Activated CD4-positive, alpha-beta T cell treated with anti-CD3 and anti-CD28 coated beads, Interleukin-2, amount 50 U/mL, for 4 hours (primary cell): Measurements from ENCODE around the gene ARFRP1.

Experiments
- DNase-seq, 2 experiments: peaks; one replicate each; pipeline ENCODE4 v3.0.0-alpha.2; 2020

Gene ARFRP1

DNA sequence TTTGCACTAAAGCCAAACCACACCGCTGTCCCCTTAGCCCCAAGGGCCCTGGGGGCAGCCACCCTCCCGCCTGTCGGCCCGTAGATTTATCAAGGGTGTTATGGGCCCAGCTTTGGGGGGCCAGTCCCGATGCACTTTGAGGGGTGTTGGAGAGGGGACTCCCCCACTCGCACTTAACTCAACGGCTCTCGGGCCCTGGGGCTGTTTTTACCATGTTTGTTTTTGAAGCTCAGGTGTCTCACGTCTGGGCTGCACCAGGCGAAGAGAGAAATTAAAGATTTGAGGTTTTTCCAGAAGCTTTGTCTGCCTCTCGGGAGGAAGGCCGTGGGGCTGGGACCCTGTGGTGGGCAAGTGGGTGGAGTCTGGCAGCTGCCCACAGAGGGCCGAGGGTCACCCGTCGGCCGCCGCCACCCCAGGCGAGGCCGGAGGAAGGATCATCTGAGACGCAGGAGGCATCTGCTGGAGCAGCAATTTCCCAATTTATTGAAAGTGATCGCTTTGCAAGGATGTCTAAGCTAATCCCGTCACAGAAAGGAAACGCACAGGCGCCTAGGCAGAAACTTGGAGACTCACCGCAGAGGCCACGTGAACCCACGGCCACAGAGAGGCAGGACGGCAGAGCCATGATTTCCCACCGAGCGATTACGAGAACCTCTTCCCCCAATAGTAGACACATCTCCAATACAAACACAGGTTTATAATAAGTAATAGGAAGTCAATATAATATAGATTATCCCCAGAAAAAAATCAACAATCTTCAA is 35.6 kb upstream of the ARFRP1 start:
- no peak for DNase-seq

DNA sequence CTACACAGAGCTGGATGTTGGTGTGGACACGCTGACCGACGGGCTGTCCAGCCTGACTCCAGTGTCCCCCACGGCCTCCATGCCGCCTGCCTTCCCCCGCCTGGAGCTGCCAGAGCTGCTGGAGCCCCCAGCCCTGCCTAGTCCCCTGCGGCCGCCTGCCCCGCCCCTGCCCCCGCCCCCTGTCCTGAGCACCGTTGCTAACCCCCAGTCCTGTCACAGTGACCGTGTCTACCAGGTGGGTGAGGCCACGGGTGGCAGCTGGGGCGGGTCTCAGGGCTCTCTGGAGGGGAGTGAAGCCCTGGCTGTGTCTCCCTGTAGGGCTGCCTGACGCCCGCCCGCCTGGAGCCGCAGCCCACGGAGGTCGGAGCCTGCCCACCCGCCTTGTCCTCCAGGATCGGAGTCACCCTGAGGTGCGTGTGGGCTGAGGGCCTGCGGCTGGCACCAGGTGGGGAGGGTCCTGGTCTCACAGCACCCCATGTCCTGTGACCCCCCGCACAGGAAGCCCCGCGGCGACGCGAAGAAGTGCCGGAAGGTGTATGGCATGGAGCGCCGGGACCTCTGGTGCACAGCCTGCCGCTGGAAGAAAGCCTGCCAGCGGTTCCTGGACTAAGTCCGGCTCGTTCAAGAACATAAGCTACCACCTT is 34.7 kb upstream of the ARFRP1 start:
- no peak for DNase-seq

DNA sequence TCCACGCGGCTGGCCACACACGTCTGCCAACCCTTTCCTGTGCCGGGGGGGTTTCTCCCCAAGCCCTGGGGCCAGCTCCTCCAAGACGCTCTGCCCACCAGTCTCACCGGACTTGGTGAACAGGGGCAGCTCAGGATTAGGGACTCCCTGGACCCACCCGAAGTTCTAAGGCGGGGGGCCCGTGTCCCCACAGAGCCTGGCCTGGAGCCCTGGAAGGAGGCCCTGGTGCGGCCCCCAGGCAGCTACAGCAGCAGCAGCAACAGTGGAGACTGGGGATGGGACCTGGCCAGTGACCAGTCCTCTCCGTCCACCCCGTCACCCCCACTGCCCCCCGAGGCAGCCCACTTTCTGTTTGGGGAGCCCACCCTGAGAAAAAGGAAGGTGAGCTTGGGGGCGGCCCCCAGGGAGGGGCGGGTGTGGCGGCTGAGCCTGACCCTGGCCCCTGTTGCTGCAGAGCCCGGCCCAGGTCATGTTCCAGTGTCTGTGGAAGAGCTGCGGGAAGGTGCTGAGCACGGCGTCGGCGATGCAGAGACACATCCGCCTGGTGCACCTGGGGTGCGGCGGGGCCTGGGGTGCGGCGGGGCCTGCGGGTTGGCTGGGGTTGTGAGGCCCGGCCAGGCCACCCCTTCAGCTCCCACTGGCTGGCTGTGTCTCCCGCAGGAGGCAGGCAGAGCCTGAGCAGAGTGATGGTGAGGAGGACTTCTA is 34.1 kb upstream of the ARFRP1 start:
- no peak for DNase-seq

DNA sequence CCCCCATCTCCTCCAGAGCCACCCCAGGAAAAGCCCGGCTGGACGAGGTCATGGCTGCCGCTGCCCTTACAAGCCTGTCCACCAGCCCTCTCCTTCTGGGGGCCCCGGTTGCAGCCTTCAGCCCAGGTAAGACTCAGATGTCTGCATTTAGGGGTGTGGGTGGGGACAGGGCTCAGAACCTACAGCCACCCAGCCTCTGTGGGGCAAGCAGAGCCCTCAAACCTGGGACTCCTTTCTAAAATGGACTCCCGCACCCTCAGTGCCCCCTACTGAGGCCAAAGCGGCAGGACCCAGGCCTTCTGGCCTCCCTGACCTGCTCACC is 33.5 kb upstream of the ARFRP1 start:
- no peak for DNase-seq

DNA sequence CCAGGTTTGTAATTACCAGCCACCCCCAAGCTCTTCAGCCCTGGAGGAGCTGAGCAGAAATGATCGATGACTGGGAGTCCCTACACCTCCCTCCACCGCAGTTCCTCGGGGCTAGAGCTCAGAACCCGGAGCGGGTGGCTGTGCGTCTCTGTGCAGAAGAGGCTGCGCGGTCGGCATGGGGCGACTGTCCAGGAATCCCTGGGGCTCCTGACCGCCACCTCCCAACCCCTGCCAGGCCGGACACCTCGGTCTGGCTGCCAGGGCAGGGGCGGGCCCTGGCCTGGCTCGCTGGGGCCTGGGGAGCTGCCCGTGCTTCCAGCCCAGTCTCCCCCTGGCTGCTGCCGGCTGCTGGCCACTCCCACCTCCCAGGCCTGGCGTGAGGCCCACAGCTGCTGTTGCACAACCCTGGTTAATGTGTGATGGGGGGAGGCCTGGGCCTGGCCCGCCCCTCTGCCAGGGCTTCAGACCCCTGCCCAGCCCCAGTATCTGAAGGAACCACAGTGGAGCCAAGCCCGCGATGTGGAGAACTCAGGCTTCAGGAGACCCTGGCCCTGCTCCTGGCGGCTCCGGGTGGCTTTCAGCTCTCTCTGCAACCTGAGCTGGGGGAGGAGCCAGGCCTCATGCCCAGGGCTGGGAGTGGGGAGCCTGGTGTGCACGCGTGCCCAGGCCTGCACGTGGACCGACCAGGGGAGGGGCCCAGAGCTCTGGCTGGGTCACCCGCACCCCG is 33.0 kb upstream of the ARFRP1 start:
- DNase-seq, result no peak

DNA sequence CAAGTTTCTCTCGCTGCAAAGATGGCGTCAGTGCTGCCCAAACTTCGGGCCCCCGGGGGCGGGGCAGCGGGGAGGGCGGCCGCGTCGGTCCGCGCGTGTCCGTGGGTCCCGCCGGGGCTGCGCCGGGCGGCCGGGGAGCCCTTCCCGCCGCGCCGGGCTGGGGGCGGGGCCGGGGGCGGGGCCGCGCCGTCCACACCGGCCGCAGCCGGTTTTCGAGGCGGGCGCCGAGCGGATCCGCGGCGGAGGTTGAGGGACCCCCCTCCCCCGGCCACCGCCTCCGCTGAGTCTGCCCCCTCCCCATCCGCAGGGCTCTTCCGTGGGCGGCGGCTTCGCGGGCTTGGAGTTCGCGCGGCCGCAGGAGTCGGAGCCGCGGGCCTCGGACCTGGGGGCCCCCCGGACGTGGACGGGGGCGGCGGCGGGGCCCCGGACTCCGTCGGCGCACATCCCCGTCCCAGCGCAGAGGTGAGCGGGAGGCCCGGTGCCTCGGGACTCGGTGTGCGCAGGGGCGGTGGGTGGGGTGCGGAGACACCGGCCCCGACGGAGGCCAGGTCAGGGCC is 32.4 kb upstream of the ARFRP1 start:
- no peak for DNase-seq

DNA sequence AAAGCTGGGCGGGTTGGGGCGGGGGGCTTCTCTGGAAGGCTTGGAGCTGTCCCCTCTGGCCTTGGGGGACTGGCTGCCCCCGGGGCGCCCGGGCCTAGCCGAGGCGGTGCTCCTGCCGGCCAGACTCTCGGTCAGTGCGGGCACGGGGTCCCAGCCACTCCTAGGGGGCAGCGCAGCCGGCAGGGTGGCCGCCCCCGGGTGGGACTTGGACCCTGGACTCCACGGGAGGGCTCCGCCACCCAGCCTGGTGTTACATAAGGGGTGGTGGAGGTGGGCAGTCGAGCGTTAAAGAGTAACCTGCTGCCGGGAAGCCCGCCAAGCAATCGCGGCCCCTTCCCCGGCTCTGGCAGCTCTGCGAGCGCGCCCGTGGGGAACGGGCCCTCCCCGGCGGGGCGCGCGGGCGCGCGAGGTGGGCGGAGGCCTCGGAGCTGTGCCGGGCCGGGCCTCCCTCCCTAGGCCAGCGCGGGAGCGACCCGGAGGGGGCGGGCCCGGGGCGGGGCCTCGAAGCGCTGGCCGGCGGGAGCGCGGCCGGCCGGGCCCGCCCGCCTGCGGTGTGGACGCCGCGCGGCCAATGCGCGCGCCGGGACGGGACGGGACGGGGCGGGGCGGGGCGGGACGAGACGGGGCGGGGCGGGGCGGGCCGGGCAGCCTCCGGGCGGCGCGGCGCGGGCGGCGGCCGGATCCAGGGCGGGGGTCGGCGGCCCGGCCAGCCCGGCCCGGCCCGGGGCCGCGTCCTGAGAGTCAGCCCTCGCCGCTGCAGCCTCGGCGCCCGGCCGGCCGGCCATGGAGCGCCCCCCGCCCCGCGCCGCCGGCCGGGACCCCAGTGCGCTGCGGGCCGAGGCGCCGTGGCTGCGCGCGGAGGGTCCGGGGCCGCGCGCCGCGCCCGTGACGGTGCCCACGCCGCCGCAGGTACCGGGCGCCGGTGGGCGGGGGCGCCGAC is 31.6 kb upstream of the ARFRP1 start, which contains the start of gene SLC2A4RG:
Gene SLC2A4RG (plus strand): TSS at position 647 of the 940 bp plus-strand sequence. CDS start 137 bp downstream, at position 784.
- no peak for DNase-seq

DNA sequence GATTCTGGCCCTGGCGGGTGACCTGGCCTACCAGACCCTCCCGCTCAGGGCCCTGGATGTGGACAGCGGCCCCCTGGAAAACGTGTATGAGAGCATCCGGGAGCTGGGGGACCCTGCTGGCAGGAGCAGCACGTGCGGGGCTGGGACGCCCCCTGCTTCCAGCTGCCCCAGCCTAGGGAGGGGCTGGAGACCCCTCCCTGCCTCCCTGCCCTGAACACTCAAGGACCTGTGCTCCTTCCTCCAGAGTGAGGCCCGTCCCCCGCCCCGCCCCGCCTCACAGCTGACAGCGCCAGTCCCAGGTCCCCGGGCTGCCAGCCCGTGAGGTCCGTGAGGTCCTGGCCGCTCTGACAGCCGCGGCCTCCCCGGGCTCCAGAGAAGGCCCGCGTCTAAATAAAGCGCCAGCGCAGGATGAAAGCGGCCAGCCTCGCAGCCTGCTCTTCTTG is 30.9 kb upstream of the ARFRP1 start:
- no peak for DNase-seq

DNA sequence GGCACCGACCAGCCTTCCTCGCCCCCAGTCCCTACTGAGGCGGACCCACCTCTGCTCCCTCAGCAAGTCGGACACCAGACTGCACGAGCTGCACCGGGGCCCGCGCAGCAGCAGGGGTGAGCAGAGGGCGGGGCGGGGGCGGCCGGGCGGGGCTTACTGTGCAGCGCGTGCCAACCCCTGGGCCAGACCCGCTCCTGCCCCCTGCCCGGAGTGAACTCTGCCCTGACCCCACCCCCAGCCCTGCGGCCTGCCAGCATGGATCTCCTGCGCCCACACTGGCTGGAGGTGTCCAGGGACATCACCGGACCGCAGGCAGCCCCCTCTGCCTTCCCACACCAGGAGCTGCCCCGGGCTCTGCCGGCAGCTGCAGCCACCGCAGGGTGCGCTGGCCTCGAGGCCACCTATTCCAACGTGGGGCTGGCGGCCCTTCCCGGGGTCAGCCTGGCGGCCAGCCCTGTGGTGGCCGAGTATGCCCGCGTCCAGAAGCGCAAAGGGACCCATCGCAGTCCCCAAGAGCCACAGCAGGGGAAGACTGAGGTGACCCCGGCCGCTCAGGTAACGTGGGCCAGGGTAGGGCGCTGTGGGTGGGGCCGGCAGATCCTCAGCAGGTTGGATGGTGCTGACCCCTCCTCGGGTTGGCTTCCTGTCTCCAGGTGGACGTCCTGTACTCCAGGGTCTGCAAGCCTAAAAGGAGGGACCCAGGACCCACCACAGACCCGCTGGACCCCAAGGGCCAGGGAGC is 30.3 kb upstream of the ARFRP1 start:
- no peak for DNase-seq

DNA sequence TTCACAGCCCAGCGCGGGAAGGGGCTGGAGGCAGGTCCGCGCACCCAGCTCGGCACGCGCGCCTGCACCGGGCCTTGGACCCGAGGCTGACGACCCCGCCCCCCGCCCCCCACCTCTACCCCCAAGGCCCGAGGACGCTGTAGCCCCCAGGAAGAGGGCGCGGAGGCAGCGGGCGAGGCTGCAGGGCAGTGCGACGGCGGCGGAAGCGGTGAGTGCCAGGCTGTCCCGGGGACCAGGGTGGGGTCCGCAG is 29.8 kb upstream of the ARFRP1 start:
- no peak for DNase-seq

DNA sequence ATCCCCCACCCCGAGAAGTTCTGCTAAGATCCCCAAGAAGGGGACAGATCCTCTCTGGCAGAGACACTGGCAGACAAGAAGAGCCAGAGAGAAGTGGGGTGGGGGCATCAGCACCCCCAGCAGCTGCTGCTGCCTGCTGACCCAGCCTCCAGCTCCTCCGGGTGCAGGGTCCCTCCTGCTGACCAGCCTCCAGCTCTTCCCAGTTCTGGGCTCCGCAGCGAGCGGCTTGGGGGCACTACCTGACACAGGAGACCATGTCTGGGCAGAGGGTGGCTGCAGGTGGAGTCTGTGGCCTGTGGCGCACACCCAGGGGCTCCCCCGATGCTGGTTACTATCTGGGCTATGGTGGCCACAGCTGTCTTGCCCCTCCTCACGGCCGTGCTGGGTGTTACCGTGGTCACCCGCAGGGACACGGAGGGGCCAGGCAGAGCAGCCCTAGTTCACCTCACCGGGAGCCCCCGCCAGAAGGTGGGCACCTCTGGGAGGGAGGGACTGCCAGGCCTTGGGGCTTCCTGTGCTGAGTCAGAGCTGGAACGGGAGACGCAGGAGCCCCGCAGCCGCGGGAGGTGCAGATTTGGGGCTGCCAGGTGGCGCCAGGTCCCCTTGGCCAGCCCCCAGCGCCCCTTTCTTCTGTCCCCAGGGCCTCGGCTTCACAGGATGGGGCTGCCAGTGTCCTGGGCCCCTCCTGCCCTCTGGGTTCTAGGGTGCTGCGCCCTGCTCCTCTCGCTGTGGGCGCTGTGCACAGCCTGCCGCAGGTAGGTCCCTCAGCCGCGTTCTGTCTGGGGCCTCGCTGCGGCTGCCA is 29.3 kb upstream of the ARFRP1 start:
- peak; percentile 40 to 43 for DNase-seq

DNA sequence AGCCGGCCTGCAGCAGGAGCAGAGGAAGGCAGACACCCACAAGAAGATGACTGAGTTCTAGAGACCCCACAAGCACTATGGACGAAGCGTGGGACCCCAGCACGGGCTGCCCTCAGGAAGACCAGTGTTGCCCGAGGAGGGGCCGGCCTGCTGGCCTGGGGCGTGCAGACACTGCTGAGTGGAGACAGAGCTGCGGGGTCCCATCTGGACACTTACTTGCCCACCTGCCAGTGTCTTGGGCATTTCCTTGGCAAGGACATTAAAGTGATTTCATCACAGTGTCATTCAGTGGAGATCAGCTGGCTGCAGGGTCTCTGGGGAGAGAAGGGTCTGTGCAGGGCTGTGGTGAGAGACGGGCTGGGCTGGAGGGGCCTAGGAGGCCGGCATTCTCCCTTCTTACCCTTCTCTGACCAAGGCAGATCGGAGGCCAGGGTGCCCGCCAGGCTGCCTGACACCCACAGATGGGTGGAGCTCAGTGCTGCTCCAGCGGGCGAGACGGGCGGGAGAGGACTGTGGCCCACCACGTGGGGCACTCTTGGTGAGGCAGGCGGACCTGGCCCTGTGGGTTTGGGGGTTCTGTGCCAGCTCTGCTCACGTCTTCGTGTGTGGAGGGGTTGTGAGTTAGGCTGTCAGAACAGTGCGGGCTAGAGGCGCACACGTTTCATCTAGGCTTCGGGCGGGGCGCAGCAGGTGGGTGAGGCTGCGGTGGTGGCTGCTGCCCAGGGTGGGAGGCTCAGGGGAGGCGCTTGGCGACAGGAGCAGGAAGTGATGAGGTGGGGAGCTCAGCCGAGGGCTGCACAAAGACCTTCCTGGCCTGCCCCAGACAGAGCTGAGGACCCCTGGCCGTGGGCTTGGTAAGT is 28.3 kb upstream of the ARFRP1 start, which contains the start of gene LIME1:
Gene LIME1 (plus strand): TSS at position 806 of the 860 bp plus-strand sequence. CDS start 886 bp downstream, outside the sequence.
- DNase-seq, result peak; percentile 58 to 63

DNA sequence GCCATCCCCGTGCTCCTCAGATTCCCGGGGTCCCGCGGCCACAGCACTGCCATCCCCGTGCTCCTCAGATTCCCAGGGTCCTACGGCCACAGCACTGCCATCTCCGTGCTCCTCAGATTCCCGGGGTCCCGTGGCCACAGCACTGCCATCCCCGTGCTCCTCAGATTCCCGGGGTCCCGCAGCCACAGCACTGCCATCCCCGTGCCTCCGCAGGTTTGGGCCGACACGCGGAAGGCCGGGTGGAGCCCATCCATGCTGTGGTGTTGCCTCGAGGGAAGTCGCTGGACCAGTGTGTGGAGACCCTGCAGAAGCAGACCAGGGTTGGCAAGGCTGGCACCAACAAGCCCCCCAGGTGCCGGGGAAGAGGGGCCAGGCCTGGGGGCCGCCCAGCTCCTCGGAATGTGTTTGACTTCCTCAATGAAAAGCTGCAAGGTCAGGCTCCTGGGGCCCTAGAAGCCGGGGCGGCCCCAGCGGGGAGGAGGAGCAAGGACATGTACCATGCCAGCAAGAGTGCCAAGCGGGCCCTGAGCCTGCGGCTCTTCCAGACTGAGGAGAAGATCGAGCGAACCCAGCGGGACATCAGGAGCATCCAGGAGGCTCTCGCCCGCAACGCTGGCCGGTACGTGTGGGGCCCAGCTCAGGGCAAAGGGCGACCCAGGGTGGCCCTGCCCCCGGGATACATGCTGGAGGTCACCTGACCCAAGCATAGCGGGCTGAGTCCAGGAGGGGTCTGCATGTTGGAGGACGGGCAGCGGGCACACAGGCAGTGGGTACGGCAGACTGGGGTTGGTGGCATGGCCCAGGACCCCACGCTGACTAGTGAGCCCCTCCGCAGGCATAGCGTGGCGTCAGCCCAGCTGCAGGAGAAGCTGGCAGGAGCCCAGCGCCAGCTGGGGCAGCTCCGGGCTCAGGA is 27.4 kb upstream of the ARFRP1 start:
- DNase-seq, result no peak

DNA sequence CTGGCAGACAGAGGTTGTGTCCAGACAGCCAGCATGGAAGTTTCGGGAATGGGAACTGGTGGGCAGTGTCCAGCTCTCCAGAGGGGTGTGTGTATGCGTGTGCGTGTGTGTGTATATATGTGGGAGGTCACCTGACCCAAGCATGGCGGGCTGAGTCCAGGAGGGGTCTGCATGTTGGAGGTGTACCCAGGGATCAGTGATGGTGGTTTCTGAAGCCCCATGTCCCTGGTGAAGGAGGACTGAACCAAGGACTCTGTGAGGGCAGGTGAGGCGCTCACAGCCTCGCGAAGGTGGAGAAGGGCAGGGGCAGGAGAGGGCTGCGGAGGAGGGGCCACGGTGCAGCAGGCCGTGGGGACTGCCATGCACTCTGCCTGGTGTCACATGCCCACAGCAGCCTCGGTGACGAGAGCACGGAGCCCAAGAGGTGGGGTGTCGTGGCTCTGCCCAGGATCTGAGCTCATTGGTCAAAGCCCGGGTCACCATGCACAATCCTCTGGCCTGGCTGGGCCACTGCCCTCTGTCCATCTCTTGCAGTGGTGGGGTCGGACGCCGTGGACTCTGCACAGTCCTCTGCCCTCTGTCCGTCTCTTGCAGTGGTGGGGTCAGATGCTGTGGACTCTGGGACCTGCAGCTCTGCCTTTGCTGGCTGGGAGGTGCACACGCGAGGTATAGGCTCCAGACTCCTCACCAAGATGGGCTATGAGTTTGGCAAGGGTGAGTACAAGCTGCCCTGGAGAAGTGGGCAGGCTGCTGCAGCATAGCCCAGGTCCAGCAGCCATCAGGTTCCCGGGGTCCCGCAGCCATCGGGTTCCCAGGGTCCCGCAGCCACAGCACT is 26.6 kb upstream of the ARFRP1 start:
- DNase-seq, result no peak

DNA sequence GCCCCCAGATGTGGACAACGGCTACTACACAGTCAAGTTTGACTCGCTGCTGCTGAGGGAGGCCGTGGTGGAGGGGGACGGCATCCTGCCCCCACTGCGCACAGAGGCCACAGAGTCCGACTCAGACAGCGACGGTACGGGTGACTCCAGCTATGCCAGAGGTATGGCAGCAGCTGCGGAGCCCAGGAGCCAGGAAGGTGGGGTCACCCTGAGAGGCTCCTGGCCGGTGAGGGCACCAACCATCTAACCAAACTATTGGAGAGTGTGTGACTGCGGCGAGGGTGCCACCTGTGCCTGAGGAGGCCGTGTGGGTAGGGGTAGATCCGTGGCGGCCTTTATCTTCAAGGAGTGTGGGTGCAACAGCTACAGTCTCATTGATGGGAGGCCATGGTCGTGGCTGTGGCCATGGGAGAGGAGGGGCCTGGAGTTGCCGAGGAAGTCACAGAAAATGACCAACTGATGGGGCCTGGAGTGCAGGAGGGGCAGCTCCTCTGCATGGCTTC is 25.9 kb upstream of the ARFRP1 start:
- DNase-seq, result no peak

DNA sequence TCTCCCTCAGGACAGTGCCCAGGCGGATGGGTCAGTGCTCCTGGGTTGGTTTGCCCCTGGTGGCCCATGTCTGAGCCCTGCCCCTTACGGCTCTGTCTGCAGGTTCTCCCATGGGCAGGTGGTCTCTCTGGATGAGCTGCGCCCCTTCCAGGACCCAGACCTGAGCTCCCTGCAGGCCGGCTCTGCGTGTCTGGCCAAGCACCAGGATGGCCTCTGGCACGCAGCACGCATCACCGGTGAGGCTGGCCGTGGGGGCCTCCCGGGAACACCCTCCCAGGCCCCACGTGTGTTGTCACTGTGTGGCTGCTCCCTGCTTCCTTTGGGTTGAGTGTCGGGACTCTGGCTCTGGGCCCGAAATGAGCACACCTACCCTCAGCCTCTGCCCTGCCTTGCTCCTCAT is 25.3 kb upstream of the ARFRP1 start:
- DNase-seq, result no peak
